ENCODE measurements around the gene SWT1. TPM values are rescaled to one million over a fixed set of nuclear protein-coding genes. Genes with fewer than 3 reads are reported as not detected.

The SWT1 gene
- total RNA-seq, 1 donor: 10.9 TPM

DNA sequence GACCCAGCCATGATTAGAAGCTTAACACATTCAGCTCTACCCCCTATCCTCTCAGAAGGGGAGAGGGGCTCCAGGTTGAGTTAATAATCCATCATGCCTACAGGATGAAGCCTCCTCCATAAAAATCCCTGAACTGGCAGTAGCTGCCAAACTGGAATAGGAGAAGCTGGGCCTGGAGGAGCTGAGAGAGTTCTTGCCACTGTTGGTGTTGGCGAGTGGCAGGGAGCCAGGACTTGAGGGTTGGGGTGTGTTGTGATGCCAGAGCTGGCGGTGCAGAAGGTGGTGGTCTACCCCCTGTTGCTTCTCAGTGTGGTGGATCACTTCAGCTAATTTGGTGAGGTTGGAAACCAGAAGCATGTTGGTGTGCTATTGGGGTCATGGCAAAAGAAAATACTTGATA lies 123.6 kb downstream of the SWT1 start:
- Histone ChIP-seq H3K4me1 (ENCODE audit: insufficient read depth, low read length) (peaks cover 14% of the 10 kb centered on the region), H3K9me3 (ENCODE audit: low read depth, low read length) (no peaks in the 10 kb centered on the region), H3K4me3 (ENCODE audit: low read length) (no peak overlapping the region), H3K27me3 (ENCODE audit: insufficient read depth, low read length) (no peaks in the 10 kb centered on the region)

DNA sequence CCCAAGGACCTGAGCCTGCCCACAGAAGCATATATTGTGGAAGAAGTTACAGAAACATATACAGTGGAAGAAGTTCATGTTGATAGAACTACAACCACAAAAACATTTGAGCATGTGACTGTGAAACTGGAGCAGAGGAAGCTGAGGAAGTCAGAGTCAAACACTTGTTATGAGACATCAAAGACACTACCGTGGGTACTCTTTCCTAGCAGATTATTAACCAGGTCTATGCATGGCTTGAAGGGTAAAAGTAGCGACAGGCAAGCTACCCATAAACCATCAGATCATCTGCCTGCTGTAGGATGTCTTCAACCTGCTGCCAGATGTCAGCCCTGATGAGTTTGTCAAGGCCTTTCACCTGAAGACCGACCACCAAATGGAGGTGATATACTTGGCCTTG lies 124.3 kb downstream of the SWT1 start:
- Histone ChIP-seq H3K9me3 (ENCODE audit: low read depth, low read length) (no peaks in the 10 kb centered on the region), H3K4me1 (ENCODE audit: insufficient read depth, low read length) (peaks cover 14% of the 10 kb centered on the region), H3K27me3 (ENCODE audit: insufficient read depth, low read length) (no peaks in the 10 kb centered on the region), H3K4me3 (ENCODE audit: low read length) (no peak overlapping the region)

DNA sequence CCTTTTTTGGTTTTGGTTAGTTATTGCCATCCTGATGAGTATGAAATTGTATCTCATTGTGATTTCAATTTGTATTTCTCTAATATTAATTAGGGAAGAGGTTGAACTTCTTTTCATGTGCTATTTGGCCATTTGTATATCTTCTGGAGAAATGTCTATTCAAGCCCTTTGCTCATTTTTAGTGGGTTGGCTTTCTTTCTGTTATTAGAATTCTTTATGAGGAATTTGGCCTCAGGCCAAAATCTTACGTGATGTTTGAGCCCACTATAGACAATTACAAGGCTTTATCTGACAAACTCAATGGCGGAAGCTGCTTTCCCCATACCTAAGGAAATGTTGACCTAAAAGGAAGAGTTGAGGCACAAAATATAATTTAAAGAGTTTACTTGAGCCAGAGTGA lies 127.1 kb downstream of the SWT1 start:
- Histone ChIP-seq H3K27me3 (ENCODE audit: insufficient read depth, low read length) (no peaks in the 10 kb centered on the region), H3K4me3 (ENCODE audit: low read length) (no peak overlapping the region), H3K9me3 (ENCODE audit: low read depth, low read length) (no peaks in the 10 kb centered on the region), H3K4me1 (ENCODE audit: insufficient read depth, low read length) (peaks cover 14% of the 10 kb centered on the region)

DNA sequence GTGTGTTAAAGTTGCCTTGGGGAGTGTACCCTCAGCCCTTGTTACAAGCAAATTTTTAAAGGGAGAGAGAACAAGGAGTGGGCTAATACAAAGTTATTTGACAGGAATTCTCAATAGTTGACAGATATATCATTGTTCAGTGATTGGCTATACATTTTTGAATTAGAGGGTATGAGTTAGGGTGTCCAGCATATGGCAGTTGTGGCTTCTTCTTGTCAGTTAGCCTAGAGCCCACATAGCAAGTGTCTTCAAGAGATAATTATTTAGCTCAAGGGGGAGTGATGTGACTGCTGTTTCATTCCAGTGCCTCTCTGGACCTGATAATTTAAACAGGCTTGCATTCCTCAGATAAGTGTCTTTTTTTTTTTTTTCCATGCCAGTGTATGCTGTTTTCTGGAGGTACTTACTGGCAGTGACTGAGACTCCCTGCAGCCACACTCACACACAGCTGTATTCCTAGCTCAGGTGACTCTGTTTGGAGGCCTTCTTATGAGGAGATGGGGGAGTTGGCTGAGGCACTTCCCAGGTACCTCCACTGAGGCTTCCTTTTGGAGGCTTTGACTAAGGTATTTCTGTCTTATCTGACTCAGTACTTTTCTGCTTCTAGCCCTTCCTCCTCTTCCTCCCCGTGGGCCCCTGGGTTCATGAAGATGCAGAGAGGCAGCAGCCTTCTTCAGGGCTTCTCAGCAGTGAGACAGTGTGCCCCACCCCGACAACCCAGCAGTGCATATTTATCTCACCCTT lies 127.7 kb downstream of the SWT1 start:
- Histone ChIP-seq H3K9me3 (ENCODE audit: low read depth, low read length) (no peaks in the 10 kb centered on the region), H3K4me3 (ENCODE audit: low read length) (no peak overlapping the region), H3K4me1 (ENCODE audit: insufficient read depth, low read length) (peaks cover 14% of the 10 kb centered on the region), H3K27me3 (ENCODE audit: insufficient read depth, low read length) (no peaks in the 10 kb centered on the region)

DNA sequence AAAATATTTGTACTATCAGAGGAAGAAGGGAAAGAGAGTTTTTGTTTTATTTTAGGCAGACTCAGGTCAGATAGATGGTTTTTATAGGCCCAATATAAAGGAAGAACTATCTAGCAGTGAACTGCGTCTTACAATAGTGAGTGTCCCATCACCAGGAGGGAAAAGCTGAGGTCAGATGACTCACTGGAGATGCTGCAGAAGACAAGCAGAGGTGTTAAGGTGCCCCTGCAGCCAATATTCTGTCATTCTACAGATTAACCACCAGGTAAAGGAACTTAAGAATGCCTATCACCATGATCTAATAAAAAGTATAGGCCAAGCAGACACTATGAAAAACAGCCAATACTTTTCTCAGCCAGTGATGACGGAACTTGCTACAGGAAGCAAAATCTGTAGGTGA lies 130.5 kb downstream of the SWT1 start:
- Histone ChIP-seq H3K9me3 (ENCODE audit: low read depth, low read length) (no peaks in the 10 kb centered on the region), H3K27me3 (ENCODE audit: insufficient read depth, low read length) (no peaks in the 10 kb centered on the region), H3K4me1 (ENCODE audit: insufficient read depth, low read length) (peaks cover 14% of the 10 kb centered on the region), H3K4me3 (ENCODE audit: low read length) (no peak overlapping the region)

DNA sequence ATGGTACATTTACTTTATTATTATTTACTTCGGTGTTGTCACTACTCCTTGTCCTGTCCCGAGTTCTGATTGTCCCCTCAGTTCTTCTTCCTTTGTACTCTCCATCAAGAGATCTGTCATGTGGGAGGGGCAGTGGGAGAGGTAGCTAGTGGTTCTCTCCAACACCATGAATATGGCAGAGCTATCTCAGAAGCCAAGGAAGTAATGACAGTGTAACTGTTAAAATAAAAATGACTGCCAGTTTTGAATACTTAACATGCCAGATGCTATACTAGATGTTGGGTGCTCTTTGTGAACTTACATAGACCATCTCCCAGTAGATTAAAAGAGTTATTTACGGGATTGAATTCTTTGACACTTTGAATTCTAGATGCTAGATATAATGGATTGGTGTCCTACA lies 131.5 kb downstream of the SWT1 start:
- H3K9me3 ChIP-seq (ENCODE audit: low read depth, low read length): no peaks in the 10 kb centered on the region
- H3K4me3 ChIP-seq (ENCODE audit: low read length): no peak overlapping the region
- H3K4me1 ChIP-seq (ENCODE audit: insufficient read depth, low read length): peaks cover 16% of the 10 kb centered on the region
- H3K27me3 ChIP-seq (ENCODE audit: insufficient read depth, low read length): no peaks in the 10 kb centered on the region

DNA sequence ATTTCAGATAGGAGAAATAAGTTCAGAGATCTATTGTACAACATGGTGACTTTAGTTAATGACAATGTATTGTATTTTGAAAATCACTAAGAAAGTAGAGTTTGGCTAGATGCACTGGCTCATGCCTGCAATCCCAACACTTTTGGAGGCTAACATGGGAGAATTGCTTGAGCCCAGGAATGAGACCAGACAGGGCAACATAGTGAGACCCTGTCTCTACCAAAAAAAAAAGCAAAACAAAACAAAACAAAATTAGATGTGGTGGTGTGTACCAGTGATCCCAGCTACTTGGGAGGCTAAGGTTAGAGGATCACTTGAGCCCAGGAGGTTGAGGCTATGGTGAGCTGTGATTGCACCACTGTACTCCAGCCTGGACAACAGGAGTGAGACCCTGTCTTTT lies 132.9 kb downstream of the SWT1 start:
- Histone ChIP-seq H3K4me1 (ENCODE audit: insufficient read depth, low read length) (peaks cover 16% of the 10 kb centered on the region), H3K27me3 (ENCODE audit: insufficient read depth, low read length) (no peaks in the 10 kb centered on the region), H3K9me3 (ENCODE audit: low read depth, low read length) (no peaks in the 10 kb centered on the region), H3K4me3 (ENCODE audit: low read length) (no peak overlapping the region)

DNA sequence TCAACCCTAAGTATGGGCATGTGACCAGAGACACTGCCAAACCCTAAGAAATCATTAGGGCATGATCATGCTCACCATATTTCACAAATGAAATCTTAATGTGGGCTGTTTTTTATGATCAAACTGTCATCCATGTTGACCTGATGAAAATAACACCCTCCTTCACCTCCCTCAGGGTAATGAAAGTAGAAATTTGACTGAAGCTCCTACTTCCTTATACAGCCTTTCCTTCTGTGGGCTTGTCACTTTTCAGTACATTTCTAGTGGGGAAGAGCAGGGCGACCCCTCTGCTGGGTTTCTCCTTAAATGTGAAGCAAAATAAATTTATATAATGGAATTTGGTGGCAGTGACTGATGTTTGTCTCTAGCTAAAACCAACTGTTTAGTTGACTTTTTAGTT lies 134.2 kb downstream of the SWT1 start:
- Histone ChIP-seq H3K4me1 (ENCODE audit: insufficient read depth, low read length) (peaks cover 16% of the 10 kb centered on the region), H3K27me3 (ENCODE audit: insufficient read depth, low read length) (no peaks in the 10 kb centered on the region), H3K4me3 (ENCODE audit: low read length) (no peak overlapping the region), H3K9me3 (ENCODE audit: low read depth, low read length) (no peaks in the 10 kb centered on the region)

DNA sequence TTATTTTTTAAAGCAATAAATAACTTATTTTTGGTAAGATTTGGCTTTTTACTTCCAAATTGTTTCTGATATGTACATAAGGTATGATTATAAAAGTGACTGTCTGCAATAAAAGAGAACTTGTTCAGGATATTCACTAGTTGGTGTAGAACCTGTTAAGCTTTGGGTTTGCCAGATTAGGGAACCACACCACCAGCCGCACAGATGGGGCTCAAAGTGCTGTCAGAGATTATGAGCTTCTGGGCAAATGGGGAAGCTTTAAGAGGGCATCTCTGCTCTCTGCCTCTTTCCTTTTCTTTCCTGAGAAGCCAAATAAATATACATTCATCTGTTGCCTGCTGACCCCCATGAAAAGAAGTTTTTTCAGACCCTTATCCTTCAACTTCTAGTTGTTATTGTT lies 134.7 kb downstream of the SWT1 start:
- H3K27me3 ChIP-seq (ENCODE audit: insufficient read depth, low read length): no peaks in the 10 kb centered on the region
- H3K4me3 ChIP-seq (ENCODE audit: low read length): no peak overlapping the region
- no peaks in the 10 kb centered on the region for H3K9me3 ChIP-seq (ENCODE audit: low read depth, low read length)
- peaks cover 16% of the 10 kb centered on the region for H3K4me1 ChIP-seq (ENCODE audit: insufficient read depth, low read length)

DNA sequence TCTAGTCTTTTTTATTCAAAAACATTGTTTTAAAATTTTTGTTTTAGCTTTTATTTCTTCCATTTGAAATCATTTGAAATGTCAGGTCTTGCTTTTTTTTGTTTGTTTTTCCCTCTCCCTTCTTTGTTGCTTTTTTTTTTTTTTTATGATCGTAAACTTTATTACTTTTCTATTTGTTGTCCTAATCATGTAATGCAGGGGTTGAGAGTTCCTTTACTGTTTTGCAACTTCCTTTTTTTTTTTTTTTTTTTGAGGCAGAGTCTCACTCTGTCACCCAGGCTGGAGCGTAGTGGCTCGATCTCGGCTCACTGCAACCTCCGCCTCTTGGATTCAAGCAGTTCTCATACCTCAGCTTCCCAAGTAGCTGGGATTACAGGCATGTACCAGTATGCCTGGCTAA lies 135.3 kb downstream of the SWT1 start:
- H3K4me3 ChIP-seq (ENCODE audit: low read length): no peak overlapping the region
- no peaks in the 10 kb centered on the region for H3K9me3 ChIP-seq (ENCODE audit: low read depth, low read length)
- peaks cover 16% of the 10 kb centered on the region for H3K4me1 ChIP-seq (ENCODE audit: insufficient read depth, low read length)
- H3K27me3 ChIP-seq (ENCODE audit: insufficient read depth, low read length): no peaks in the 10 kb centered on the region

DNA sequence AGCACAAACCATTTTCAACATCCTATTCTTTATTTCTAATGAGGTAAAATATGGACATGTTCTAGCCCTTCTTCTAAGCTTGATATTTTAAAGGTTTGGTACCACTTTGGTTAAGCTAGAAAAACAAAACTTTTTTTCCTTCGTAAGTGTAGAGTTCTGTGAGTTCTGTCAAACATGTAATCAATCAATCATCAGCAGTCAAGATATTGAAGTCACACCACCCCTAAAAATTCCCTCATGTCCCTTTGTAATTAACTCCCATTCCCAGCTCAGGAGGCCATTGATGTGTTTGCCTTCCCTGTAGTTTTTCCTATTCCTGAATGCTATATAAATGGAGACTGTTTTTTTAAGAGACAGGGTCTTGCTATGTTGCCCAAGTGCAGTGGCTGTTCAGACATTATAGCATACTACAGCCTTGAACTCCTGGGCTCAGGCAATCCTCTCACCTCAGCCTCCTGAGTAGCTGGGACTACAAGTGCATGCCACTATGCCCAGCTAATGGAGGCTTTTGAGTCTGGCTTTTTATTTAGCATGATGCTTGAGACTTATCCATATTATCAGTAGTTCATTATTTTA lies 137.1 kb downstream of the SWT1 start:
- Histone ChIP-seq H3K9me3 (ENCODE audit: low read depth, low read length) (no peaks in the 10 kb centered on the region), H3K4me1 (ENCODE audit: insufficient read depth, low read length) (peaks cover 16% of the 10 kb centered on the region), H3K27me3 (ENCODE audit: insufficient read depth, low read length) (no peaks in the 10 kb centered on the region), H3K4me3 (ENCODE audit: low read length) (no peak overlapping the region)

DNA sequence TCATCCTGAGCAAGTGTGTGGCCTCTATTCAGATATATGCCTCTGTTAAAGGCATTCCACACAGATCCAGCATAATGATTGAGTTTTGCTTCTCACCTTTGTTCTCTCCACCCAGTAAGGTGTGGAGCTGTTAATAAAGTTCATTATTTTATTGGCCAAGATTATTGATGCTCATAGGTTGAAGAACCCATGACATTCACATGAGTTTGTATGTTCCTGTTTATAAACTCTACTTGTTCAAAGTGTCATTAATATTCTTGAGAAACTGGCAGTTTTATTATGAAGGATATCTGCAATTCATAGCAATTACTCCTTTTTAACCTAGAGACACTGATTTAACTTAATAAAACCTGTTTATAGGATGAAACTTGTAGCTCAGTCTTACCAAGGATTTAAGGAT lies 138.1 kb downstream of the SWT1 start:
- H3K27me3 ChIP-seq (ENCODE audit: insufficient read depth, low read length): no peaks in the 10 kb centered on the region
- H3K9me3 ChIP-seq (ENCODE audit: low read depth, low read length): no peaks in the 10 kb centered on the region
- H3K4me3 ChIP-seq (ENCODE audit: low read length): no peak overlapping the region
- peaks cover 16% of the 10 kb centered on the region for H3K4me1 ChIP-seq (ENCODE audit: insufficient read depth, low read length)

DNA sequence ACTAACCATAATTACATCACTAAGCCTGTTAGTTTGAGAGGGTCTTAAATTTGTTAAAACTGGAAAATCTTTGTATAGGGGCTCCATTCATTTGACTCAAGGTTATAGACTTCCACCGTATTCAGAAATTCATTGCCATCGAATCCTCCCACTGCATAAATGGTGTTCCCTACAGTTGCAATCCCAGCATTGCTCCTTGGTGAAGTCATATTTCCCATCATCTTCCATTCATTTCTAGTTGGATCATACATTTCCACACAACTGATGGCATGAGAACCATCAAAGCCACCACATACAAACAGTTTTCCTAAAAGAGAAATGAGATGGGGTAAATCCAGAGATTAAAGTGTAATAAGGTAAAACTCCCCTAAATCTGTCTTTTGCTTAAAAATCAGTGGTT lies 141.0 kb downstream of the SWT1 start:
- Histone ChIP-seq H3K4me1 (ENCODE audit: insufficient read depth, low read length) (no peaks in the 10 kb centered on the region), H3K9me3 (ENCODE audit: low read depth, low read length) (no peaks in the 10 kb centered on the region), H3K27me3 (ENCODE audit: insufficient read depth, low read length) (no peaks in the 10 kb centered on the region)

DNA sequence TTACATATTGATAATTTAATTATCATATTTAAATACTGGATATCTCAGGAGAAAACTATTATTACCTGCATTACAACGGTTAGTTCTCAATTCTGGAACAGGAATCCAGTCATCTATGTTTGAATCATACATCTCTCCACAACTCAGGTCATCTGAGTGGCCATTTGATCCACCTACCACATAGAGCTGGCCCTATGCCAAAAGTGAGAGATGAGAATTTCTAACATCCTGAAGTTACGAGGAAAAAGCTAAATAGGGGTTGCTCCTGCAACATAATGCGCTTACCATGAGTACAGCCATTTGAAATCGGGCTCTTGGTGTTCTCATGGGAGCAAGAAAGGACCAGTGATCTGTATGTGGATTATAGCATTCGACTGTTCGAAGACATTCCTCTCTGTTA lies 143.2 kb downstream of the SWT1 start:
- Histone ChIP-seq H3K4me1 (ENCODE audit: insufficient read depth, low read length) (no peaks in the 10 kb centered on the region), H3K9me3 (ENCODE audit: low read depth, low read length) (no peaks in the 10 kb centered on the region), H3K27me3 (ENCODE audit: insufficient read depth, low read length) (no peaks in the 10 kb centered on the region), H3K4me3 (ENCODE audit: low read length) (no peak overlapping the region)

More for the DNA sequence above, 141.0 kb downstream of the SWT1 start:
- H3K4me3 ChIP-seq (ENCODE audit: low read length): no peak overlapping the region

DNA sequence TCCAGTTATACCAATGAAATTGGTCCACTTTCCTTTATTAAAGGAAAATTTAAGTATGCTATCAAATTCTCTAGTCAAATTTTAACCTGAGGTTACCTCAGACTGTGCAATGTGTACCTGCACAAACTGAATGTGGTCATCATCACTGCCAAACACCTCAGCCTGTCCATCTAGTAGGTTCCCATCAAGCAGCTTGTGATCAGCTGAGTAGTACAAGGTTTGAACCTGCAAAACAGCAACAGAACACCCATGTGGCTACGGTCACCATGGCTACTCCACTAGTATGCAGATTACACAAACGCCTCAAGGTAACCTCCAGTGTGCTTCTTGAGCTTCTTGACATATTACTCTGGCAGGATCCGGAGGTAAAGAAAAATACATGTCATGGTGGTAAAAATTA lies 148.5 kb downstream of the SWT1 start:
- Histone ChIP-seq H3K4me3 (ENCODE audit: low read length) (no peak overlapping the region), H3K9me3 (ENCODE audit: low read depth, low read length) (no peaks in the 10 kb centered on the region), H3K27me3 (ENCODE audit: insufficient read depth, low read length) (no peaks in the 10 kb centered on the region), H3K4me1 (ENCODE audit: insufficient read depth, low read length) (no peaks in the 10 kb centered on the region)

DNA sequence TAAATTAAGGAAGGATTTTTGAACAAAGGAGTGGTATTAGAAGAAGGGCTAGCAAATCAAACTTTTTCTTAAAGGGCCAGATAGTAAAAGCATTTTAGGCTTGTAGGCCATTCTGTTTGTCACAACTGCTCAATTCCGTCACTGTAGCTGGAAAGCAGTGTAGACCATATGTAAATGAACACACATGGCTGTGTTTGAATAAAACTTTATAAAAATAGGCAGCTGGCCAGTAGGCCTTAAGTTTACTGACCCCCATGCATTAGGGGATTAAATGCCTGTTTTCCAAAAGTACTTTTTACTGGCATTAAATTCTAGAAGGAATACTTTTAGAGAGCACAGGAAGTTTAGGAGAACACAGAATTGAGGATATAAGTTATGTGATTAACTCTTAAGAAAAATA lies 151.2 kb downstream of the SWT1 start:
- H3K4me3 ChIP-seq (ENCODE audit: low read length): no peak overlapping the region
- H3K27me3 ChIP-seq (ENCODE audit: insufficient read depth, low read length): no peaks in the 10 kb centered on the region
- H3K9me3 ChIP-seq (ENCODE audit: low read depth, low read length): no peaks in the 10 kb centered on the region
- peaks cover 12% of the 10 kb centered on the region for H3K4me1 ChIP-seq (ENCODE audit: insufficient read depth, low read length)
